Measurements from ENCODE around the gene NUAK1.

The NUAK1 gene

GRCh38 chr12:106150555-106150954 is 11.8 kb upstream of the NUAK1 start:
- in situ Hi-C loops (cut with MboI; ENCODE audit: low sequenced_read_pairs, unreplicated experiment): no loop called here
- TF ChIP-seq CTCF (IDR thresholded peaks at IDR 0.05; ENCODE audit: borderline replicate concordance, control extremely low read depth, extremely low read depth, insufficient read depth, missing control alignments): no peak
- no peak for DNase-seq (ENCODE audit: low spot score)

- no peak for TF ChIP-seq CTCF (IDR thresholded peaks at IDR 0.05; ENCODE audit: borderline replicate concordance, control extremely low read depth, extremely low read depth, insufficient read depth, missing control alignments)
- DNase-seq (ENCODE audit: low spot score): no peak
- in situ Hi-C loops (cut with MboI; ENCODE audit: low sequenced_read_pairs, unreplicated experiment): loop anchor here (25.0 kb wide), 1 partner anchor 437 kb away; no protein-coding TSS in a partner anchor
These were observed 10.5 kb upstream of the NUAK1 start for GRCh38 chr12:106149096-106149784.

- in situ Hi-C loops (cut with MboI; ENCODE audit: low sequenced_read_pairs, unreplicated experiment): loop anchor here (25.0 kb wide), 1 partner anchor 436 kb away; no protein-coding TSS in a partner anchor
- DNase-seq (ENCODE audit: low spot score): no peak
- TF ChIP-seq CTCF (IDR thresholded peaks at IDR 0.05; ENCODE audit: borderline replicate concordance, control extremely low read depth, extremely low read depth, insufficient read depth, missing control alignments): no peak
These were observed 9.2 kb upstream of the NUAK1 start for GRCh38 chr12:106147956-106148355.

- TF ChIP-seq CTCF (IDR thresholded peaks at IDR 0.05; ENCODE audit: borderline replicate concordance, control extremely low read depth, extremely low read depth, insufficient read depth, missing control alignments): no peak
- in situ Hi-C loops (cut with MboI; ENCODE audit: low sequenced_read_pairs, unreplicated experiment): loop anchor here (25.0 kb wide), 1 partner anchor 435 kb away; no protein-coding TSS in a partner anchor
- DNase-seq (ENCODE audit: low spot score): no peak
These were observed 8.2 kb upstream of the NUAK1 start for GRCh38 chr12:106146987-106147386.

GRCh38 chr12:106145539-106146447 is 7.0 kb upstream of the NUAK1 start:
- TF ChIP-seq CTCF (IDR thresholded peaks at IDR 0.05; ENCODE audit: borderline replicate concordance, control extremely low read depth, extremely low read depth, insufficient read depth, missing control alignments): no peak
- in situ Hi-C loops (cut with MboI; ENCODE audit: low sequenced_read_pairs, unreplicated experiment): loop anchor here (25.0 kb wide), 1 partner anchor 433 kb away; no protein-coding TSS in a partner anchor
- no peak for DNase-seq (ENCODE audit: low spot score)

- in situ Hi-C loops (cut with MboI; ENCODE audit: low sequenced_read_pairs, unreplicated experiment): loop anchor here (25.0 kb wide), 1 partner anchor 433 kb away; no protein-coding TSS in a partner anchor
- TF ChIP-seq CTCF (IDR thresholded peaks at IDR 0.05; ENCODE audit: borderline replicate concordance, control extremely low read depth, extremely low read depth, insufficient read depth, missing control alignments): no peak
- peak; percentile 32 for DNase-seq (ENCODE audit: low spot score)
These were observed 6.1 kb upstream of the NUAK1 start for GRCh38 chr12:106144847-106145246.
